ENCODE results near the gene ACOT4.

ACOT4 gene

DNA sequence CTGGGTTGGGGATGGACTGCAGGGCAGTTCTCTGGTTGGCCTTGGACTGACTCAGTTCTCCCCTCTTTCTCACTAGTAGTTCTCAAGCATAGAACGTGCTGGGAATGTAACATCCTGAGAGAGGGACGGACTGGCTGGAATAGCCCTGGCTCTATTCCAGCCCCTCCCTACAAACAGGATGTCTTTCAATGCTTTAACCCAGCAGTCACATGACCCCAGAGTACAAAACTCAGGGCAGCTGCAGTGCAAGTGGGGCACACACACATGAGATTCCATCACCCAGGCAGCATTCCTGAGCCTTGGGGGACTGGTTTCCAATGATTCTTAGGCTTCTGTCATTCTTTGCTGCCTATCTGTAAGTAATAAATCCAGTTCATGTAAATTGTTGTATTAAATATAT lies 19.0 kb downstream of the ACOT4 start:
- TF ChIP-seq, protein P1, sequence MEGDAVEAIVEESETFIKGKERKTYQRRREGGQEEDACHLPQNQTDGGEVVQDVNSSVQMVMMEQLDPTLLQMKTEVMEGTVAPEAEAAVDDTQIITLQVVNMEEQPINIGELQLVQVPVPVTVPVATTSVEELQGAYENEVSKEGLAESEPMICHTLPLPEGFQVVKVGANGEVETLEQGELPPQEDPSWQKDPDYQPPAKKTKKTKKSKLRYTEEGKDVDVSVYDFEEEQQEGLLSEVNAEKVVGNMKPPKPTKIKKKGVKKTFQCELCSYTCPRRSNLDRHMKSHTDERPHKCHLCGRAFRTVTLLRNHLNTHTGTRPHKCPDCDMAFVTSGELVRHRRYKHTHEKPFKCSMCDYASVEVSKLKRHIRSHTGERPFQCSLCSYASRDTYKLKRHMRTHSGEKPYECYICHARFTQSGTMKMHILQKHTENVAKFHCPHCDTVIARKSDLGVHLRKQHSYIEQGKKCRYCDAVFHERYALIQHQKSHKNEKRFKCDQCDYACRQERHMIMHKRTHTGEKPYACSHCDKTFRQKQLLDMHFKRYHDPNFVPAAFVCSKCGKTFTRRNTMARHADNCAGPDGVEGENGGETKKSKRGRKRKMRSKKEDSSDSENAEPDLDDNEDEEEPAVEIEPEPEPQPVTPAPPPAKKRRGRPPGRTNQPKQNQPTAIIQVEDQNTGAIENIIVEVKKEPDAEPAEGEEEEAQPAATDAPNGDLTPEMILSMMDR (conservative IDR thresholded peaks at IDR 0.05; ENCODE audit: low read depth, low read length) = no peak
- no peak overlapping the region for H3K4me3 ChIP-seq (ENCODE audit: low read depth, low read length)
- peak; percentile 80 for DNase-seq (ENCODE audit: low read depth)

DNA sequence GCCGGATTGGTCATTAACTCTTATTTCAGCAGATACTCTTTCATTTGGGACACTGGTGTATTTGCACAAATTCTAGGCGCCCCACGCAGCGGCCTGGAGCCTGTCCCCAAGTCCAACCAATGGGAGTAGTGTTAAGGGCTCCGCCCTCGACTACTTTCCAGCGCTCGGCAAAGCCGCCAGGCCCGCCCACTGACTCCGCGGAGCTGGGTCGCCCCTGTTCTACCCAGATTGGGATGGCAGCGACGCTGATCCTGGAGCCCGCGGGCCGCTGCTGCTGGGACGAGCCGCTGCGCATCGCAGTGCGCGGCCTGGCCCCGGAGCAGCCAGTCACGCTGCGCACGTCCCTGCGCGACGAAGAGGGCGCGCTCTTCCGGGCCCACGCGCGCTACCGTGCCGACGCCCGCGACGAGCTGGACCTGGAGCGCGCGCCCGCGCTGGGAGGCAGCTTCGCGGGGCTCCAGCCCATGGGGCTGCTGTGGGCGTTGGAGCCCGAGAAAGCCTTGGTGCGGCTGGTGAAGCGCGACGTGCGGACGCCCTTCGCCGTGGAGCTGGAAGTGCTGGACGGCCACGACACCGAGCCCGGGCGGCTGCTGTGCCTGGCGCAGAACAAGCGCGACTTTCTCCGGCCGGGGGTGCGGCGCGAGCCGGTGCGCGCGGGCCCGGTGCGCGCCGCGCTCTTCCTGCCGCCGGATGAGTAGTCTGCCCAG lies 20.8 kb downstream of the ACOT4 start, which contains the start of gene ACOT6:
Gene ACOT6 (plus strand): TSS at position 179 of the 707 bp plus-strand sequence. CDS start 55 bp downstream, at position 234.
- peak; percentile 72 for DNase-seq (ENCODE audit: low read depth)
- TF ChIP-seq, protein P1 (conservative IDR thresholded peaks at IDR 0.05; ENCODE audit: low read depth, low read length) = no peak
- peak within 1 kb of the TSS; percentile 68 for H3K4me3 ChIP-seq (ENCODE audit: low read depth, low read length)

DNA sequence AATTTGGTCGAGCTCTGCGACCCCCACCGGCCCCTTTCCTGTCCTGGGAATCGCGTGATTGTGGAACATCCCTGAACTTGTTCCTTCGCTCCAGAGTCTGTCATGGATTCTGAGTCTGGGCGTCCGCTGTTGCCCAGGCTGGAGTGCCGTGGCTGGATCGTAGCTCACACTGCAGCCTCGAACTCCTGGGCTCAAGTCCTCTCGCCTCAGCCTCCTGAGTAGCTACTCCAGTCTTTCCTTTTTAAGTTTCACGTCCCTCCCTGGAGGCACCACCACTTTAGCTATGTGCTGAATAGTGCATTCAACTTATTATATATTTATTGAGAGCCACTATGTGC lies 21.3 kb downstream of the ACOT4 start:
- peak; percentile 26 for DNase-seq (ENCODE audit: low read depth)
- TF ChIP-seq, protein P1 (conservative IDR thresholded peaks at IDR 0.05; ENCODE audit: low read depth, low read length) = no peak
- H3K4me3 ChIP-seq (ENCODE audit: low read depth, low read length) = peak overlapping the region; percentile 68

DNA sequence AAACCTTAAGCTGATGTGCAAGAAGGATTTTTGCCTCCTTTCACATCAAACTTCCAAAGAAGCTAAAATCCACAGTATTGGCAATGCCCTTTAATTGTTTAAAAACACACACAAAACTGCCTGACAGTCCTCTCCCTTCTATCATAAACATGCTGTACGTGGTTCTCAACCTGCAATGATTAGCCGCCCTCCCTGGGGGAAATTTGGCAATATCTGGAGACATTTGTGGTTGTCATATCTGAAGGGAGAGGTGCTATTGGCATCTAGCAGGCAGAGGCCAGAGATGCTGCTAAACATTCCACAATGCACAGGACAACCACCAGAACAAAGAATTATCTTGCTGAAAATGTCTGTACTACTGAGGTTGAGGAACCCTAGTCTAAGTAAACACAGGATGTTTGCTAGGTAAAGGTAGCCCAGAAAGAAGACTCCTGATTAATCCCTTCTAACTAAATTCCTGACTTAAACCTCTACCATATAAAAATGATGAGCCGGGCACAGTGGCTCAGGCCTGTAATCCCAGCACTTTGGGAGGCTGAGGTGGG lies 21.8 kb downstream of the ACOT4 start:
- TF ChIP-seq, protein P1 (conservative IDR thresholded peaks at IDR 0.05; ENCODE audit: low read depth, low read length) = no peak
- no peak overlapping the region for H3K4me3 ChIP-seq (ENCODE audit: low read depth, low read length)
- DNase-seq (ENCODE audit: low read depth) = no peak

DNA sequence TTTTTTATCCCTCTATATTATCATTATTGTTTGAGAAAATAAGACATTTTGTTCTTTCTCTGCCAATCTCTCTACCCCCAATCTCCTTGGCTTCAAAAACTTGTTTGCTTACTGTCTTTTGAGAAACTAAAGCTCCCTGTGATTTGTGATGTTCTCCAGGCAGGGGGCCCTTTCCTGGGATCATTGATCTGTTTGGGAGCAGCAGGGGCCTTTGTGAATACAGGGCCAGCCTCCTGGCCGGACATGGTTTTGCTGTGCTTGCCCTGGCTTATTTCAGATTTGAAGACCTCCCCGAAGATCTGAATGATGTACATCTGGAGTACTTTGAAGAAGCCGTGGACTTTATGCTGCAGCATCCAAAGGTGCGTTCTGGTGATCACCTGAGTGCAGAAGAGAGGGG lies 25.2 kb downstream of the ACOT4 start:
- no peak overlapping the region for H3K4me3 ChIP-seq (ENCODE audit: low read depth, low read length)
- TF ChIP-seq, protein P1 (conservative IDR thresholded peaks at IDR 0.05; ENCODE audit: low read depth, low read length) = no peak
- no peak for DNase-seq (ENCODE audit: low read depth)

DNA sequence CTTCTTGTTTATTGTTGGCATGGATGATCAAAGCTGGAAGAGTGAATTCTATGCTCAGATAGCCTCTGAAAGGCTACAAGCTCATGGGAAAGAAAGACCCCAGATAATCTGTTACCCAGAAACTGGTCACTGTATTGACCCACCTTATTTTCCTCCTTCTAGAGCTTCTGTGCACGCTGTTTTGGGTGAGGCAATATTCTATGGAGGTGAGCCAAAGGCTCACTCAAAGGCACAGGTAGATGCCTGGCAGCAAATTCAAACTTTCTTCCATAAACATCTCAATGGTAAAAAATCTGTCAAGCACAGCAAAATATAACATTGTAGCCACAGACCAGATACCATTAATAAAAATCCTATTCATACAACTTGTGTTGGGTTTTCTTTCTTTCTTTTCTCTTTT lies 27.9 kb downstream of the ACOT4 start:
- H3K4me3 ChIP-seq (ENCODE audit: low read depth, low read length) = no peak overlapping the region
- TF ChIP-seq, protein P1 (conservative IDR thresholded peaks at IDR 0.05; ENCODE audit: low read depth, low read length) = no peak
- no peak for DNase-seq (ENCODE audit: low read depth)

DNA sequence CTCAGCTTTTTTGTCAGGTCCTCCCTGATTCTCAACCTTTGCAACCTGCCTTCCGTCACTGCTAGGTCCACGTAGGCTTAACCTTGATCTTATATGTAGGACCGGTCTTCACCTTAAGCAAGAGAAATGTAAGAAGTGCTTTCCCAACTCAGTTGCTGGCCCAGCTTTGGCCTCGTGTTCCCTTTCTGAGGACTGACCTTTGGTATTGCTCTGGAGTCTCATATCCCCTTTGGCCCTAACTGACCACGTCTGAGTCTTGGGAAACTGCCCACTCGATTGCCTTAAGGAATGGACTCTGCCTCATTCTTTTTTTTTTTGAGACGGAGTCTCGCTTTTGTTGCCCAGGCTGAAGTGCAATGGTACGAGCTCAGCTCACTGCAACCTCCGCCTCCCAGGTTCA lies 28.6 kb downstream of the ACOT4 start:
- TF ChIP-seq, protein P1 (conservative IDR thresholded peaks at IDR 0.05; ENCODE audit: low read depth, low read length) = no peak
- H3K4me3 ChIP-seq (ENCODE audit: low read depth, low read length) = no peak overlapping the region

More for the DNA sequence above, 28.6 kb downstream of the ACOT4 start:
- DNase-seq (ENCODE audit: low read depth) = no peak

Data from choroid plexus epithelial cell (primary cell).